HG03521 (cell line): ENCODE results near the gene HSPA1A.
"Not testable (repeated sequence)": the region's sequence is repeated elsewhere in the genome, so short reads cannot be mapped to it uniquely, and the experiment has no call there.

ENCODE experiments used
- ATAC-seq: cut with Tn5 transposase; IDR thresholded peaks from one replicate; pipeline ENCODE4 v1.9.1; 2021; ENCODE audit warnings: mild to moderate bottlenecking, moderate library complexity; ENCODE audit not compliant: unreplicated experiment

Gene HSPA1A

DNA sequence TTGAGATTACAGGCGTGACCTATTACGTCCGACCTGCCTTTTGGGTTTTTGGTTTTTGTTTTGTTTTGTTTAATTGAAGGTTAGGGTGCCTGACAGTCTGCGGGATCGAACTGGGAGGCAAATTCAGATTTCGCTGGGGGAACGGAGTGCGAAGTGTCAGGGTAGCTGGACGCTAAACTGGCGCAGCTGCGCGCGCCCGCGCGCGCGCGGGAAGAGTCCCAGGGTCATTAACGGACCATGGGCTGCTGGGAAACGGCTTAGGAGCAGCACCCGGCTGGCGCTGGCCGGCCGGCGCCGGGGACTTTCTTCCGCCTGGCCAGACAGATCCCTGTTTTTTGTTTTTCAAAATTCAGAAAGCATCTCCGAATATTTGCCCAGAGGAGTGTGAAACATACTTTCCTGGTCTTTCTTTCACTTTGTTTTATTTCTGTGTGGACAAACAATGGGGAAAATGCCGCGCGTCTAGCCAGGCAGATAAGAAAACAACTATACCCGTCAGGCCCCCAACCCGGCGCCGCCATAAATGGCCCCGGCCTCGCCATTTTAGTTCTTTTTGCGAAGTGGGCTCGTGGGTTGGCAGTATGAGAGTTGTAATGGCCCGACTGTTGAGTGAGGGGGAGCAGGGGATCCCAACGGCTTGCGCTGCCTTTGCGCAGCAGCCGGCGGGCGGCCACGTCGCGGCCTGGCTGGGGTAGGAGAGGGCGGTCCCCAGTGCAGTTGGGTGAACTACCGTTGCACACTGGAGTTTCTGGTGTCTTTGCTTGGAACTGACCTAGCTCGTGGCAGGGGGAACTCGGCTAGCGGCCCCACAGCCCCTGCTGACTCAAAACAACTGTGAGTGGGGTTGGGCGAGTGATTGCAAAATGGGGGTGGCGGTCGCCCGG is 19.3 kb downstream of the HSPA1A start:
- no peak for ATAC-seq

DNA sequence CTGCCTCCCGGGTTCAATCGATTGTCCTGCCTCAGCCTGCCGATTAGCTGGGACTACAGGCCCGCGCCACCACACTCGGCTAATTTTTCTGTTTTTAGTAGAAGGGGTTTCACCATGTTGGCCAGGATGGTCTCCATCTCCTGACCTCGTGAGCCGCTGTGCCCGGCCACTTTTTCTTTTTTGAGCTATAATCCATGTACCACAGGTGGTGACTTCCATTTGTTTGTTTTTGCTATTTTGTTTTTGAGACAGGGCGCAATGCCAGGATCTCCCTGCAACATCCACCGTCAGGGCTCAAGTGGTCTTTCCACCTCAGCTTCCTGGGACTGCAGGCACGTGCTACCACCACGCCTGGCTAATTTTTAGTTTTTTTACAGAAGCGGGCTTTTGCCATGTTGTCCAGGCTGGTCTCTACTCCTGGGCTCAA is 20.7 kb downstream of the HSPA1A start:
- no peak for ATAC-seq

DNA sequence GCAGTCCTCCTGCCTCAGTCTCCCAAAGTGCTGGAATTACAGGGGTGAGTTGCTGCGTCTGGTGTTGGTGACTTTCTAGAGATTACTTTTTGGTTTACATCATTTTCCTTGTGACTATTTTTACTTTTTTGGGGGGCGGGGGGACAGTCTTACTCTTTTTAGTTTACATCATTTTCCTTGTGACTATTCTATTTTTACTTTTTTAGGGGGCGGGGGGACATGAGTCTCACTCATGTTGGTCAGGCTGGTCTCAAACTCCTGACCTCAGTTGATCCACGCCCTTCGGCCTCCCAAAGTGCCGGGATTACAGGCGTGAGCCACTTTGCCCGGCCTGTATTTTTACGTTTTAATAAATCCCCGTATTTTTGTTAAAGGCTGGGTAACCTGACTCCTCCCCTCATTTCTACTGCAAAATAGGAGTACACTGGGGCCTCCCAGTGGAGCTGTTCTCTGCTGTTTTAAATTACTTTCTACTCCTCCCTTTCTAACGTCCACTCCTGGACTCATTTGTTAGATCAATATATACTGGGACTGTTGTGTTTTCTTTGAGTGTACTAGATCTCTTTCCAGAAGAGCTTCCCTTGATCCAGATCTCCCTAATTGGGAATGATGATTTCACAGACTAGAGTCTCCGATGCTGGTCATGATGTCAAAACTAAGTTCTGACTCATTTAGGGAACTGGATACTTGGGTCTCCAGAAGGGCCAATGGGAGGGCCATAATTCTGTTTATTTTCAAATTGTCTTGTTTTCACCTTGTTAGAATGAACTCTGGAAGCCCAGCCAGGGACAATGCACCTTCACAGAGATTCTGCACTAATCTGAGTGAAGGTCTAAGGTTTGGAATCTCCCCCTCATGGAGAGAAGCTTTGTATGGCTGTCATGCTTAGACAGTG is 21.4 kb downstream of the HSPA1A start:
- no peak for ATAC-seq

DNA sequence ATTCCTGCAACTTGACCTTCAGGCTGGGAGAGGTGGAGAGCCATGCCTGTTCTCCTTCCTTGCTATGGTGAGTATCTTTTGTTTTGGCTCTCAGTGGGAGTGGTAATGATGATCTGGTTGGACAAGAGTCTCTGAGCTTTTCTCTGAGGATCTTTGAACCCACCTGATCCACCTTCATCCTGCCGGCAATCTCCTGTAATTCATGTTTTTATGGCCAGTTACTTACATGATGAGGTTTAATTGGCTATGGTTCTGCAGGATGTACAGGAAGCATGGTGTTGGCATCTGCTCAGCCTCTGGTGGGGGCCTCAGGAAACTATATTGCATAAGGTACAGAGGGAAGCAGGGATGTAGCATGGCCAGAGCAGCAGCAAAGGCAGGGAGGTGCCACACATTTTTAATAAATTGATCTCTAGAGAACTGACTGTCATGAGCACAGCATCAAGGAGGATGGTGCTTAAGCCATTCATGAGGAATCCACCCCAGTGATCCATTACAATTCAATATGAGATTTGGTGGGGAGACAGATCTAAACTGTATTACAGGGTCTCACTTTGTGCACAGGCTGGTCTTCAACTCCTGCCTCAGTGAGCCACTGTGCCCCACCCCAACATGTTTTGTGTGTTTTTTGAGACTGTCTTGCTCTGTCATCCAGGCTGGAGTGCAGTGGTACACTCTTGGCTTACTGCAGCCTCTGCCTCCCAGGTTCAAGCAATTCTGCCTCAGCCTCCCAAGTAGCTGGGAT is 22.2 kb downstream of the HSPA1A start:
- no peak for ATAC-seq

DNA sequence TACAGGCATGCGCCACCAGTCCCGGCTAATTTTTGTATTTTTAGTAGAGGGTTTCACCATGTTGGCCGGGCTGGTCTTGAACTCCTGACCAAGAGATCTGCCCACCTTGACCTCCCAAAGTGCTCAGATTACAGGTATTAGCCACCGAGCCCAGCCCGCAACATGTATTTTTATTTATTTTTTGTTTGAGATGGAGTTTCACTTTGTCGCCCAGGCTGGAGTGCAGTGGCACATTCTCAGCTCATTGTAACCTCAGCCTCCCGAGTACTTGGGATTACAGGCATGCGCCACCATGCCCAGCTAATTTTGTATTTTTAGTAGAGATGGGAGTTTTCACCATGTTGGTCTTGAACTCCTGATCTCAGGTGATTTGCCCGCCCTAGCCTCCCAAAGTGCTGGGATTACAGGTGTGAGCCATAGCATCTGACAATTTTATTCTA is 22.8 kb downstream of the HSPA1A start:
- not testable (repeated sequence) for ATAC-seq

DNA sequence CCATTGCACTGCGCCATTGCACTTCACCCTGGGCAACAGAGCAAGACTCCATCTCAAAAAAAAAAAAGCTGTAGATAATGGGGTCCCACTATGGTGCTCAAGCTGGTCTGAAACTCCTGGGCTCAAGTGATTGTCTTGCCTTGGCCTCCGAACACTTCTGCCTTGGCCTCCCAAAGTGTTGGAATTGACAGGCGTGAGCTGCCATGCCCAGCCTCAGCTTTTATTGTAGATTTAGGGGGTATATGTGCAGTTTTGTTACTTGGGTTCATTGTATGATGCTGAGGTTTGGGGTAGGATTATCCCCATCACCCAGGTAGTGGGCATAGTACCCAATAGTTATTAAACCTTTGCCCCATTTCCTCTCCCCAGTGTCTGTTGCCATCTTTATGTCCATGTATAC is 23.6 kb downstream of the HSPA1A start:
- no peak for ATAC-seq

DNA sequence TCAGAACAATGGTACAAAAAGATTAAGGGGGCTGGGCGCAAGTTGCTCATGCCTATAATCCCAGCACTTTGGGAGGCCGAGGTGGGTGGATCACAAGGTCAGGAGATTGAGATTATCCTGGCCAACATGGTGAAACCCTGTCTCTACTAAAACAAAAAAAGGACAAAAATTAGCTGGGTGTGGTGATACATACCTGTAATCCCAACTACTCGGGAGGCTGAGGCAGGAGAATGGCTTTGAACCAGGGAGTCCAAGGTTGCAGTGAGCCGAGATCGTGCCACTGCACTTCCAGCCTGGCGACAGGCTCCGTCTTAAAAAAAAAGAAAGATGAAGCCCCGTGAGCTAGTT is 24.4 kb downstream of the HSPA1A start:
- not testable (repeated sequence) for ATAC-seq

DNA sequence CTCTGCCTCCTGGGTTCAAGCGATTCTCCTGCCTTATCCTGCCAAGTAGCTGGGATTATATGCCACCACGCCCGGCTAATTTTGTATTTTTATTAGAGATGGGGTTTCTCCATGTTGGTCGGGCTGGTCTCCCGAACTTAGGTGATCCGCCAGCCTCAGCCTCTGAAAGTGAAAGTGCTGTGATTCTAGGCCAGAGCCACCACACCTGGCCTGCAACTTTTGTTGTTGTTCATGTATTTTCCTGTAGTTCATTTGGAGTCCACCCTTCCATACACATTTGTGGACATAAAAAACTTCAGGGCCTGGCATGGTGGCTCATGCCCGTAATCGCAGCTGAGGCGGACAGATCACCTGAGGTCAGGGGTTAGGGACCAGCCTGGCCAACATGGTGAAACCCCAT is 26.7 kb downstream of the HSPA1A start:
- ATAC-seq = no peak

DNA sequence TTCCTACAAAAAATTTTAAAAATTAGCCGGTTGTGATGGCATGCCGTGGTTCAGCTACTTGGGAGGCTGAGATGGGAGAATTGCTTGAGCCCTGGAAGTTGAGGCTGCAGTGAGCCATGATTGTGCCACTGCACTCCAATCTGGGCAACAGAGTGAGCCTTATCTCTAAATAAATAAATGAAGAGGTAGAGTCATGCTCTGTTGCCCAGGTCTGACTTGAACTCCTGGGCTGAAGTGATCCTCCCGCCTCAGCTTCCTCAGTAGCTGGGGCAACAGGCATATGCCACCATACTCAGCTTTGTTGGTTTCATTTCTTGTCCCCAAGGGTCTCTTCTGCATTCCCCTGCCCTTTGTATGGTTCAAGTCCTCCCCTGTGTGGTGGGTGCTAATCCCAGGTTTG is 29.2 kb downstream of the HSPA1A start:
- no peak for ATAC-seq

DNA sequence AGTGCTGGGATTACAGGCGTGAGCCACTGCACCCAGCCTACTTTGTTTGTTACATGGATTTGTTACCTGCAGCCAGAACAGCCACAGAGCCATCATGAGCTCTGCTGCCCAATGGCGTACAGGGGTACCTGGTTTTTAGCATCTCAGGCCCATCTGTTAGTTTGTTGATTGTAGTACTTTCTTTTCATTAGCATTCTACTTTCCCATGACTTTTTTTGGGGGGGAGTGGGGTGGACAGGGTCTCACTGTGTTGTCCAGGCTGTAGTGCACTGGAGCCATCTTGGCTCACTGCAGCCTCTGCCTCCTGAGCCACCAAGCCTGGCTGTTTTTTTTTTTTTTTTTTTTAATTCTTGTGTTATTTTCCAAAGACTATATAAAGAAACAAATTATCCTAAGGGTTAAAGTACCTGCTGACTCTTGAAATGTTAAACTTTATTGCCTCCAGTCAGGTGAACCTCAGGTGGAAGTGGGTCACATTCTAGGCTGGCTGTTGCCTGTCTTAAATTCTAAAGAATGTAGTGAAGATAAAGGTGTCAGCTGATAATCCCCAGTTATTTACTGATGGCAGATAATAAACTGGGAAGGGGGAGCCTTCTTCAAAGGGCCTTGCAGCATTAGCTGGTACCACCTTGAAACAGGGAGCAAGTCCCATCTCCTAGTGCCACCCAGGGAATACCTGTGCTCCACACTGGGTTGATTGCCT is 32.1 kb downstream of the HSPA1A start:
- no peak for ATAC-seq

DNA sequence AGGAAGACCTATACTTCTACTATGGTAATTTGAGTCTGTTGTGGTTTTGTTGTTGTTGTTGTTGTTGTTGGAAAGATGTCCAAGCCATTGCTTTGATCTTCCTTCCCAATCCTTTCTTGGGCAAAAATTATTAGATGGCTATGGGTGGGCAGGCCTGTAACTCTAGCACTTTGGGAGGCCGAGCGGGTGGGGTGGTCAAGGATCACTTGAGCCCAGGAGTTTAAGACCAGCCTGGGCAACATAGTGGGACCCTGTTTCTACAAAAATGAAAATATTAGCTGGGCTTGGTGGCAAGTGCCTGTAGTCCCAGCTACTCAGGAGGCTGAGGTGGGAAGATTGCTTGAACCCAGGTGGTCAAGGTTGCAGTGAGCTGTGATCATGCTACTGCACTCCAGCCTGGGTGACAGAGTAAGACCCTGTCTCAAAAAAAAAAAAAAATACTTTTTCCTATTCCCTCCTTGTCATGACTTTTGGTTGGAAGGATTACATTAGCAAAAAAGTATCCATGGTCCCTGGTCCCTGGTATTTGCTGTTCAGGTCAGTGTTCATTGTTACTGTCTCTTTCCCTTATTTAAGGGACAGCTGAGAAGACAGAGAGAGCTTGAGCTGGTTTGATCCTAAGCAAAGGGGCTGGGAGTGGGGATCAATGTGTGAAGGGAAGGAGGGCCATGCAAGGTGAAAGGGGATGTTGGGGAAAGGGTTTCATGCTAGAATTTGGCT is 35.6 kb downstream of the HSPA1A start:
- no peak for ATAC-seq

DNA sequence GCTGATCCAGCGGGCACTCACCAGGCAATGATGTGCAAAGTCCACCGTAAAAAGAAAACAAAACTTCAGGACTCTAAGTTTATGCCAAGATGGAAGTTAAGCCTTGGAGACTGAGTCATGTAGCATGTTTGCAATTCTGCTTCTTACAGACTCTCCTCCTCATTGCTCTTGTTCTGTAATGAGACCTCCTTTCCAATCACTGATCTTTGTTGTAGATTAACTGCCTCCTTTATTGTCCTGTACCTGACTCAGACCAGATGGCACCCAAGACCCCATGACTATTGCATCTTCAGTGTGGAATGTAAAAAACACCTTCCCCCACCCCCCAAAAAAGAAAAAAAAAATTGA is 36.1 kb downstream of the HSPA1A start:
- ATAC-seq = no peak

DNA sequence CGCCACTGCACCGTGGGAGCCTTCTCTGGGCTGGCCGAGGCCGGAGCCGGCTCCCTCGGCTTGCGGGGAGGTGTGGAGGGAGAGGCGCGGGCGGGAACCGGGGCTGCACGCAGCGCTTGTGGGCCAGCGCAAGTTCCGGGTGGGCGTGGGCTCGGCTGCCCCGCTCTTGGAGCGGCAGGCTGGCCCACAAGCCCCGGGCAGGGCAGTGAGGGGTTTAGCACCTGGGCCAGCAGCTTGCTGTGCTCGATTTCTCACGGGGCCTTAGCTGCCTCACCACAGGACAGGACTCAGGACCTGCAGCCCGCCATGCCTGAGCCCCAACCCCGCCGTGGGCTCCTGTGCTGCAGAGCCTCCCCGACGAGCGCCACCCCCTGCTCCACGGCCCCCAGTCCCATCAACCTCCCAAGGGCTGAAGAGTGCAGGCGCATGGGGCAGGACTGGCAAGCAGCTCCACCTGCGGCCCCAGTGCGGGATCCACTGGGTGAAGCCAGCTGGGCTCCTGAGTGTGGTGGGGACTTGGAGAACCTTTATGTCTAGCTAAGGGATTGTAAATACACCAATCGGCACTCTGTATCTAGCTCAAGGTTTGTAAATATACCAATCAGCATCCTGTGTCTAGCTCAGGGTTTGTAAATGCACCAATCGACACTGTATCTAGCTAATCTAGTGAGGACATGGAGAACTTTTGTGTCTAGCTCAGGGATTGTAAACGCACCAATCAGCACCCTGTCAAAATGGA is 36.8 kb downstream of the HSPA1A start:
- not testable (repeated sequence) for ATAC-seq

DNA sequence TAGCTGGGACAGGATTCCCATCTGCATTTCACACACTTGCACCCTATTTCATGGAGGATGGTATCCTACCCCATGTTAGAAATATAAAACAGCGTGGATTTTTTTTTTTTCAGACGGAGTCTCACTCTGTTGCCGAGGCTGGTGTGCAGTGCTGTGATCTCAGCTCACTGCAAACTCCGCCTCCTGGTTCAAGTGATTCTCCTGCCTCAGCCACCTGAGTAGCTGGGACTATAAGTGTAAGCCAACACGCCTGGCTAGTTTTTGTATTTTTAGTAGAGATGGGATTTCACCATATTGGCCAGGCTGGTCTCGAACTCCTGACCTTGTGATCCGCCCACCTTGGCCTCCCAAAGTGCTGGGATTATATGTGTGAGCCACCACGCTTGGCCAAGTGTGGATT is 42.4 kb downstream of the HSPA1A start:
- ATAC-seq = not testable (repeated sequence)

DNA sequence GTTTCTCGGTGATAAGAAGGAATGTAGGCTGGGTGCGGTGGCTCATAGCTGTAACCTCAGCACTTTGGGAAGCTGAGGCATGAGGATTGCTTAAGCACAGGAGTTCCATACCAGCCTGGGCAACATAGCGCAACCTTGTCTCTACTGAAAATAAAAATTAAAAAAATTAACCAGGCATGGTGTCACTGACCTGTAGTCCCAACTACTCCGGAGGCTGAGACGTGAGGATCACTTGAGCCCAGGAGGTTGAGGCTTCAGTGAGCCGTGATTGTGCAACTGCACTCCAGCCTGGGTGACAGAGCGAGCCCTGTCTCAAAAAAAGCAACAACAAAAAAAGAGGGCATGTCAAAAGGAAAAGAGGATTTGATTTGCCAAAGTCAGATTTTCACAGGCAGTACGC is 43.4 kb downstream of the HSPA1A start:
- no peak for ATAC-seq

DNA sequence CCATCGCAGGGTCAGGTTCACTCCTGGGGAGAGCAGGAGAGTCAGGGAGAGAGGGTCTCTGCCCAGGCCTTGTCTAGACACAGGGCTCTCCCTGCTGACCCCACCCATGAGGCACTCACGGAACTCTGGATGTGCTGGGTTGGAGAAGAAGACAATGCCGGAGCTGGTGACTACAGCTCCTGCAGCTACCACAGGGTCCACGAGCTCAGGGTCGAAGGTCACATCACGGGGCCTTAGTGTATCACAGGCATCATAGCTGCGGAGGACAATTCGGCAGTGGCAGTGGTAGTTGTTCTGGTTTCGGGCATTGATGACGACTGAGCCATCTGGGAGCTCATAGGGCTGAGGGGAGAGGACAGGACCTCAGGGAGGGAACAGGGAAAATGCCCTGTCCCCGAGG is 44.6 kb downstream of the HSPA1A start:
- ATAC-seq = no peak

DNA sequence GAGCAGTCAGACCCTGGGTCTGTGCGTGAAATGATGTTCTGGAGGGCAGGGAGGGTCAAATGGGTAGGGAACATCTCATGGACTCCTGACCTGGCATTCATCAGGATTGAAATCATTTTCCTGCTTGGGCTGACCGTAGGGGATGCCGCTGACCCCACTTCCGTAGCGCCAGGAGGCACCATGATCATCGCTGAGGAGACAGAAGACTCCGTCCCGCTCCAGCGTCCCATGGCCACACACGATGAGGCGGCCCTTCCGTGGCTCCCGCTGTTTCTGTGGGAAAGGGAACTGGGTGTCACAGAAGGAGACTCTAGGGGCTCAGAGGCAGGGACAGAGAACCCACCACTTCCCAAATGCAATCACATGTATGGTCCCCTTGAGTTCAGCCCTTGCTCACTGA is 45.0 kb downstream of the HSPA1A start:
- no peak for ATAC-seq

DNA sequence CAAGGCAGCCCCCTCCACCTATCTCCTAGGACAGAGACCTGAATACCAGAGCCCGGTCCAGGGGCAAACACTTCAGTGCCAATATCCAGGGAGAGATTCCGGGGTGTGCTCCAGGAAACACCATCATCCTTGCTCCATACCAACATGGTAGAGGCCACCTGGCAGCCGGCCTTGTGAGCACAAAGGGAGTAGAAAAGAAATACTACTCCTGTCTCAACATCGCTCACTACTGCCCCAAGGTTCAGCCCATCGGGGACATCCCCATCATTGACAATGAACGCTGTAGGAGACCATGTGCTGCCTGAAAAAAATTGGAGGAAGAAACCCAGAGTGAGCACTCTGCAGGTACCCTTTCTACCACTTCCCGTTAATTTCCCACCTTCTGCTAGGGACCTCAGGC is 45.8 kb downstream of the HSPA1A start:
- no peak for ATAC-seq

DNA sequence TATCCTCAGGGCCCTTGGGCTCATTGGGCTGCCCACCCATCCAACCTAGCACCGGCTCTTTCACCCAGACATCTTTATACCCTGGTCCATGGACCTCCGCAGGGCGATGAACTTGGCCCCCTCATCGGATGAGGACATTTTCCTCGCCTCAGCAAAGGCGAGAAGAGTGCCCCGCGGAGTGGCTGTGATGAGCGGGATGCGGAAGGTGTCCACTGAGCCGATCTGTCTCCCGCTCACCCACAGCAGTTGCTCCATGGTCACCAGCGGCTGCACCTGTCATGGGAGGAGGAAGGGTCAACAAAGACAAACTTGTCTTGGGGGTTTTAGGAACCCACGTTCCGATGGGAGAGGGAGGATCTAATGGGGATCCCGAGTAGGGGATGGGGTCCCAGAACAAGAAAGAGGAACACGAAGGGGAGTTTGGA is 46.6 kb downstream of the HSPA1A start:
- ATAC-seq = no peak
